NK-92 treated with Interleukin-12 subunit alpha and Interleukin-12 subunit beta, amount 100 ng/mL, for 24 hours (cell line): ENCODE data around the gene CES3.
"Not testable (repeated sequence)": the region's sequence is repeated elsewhere in the genome, so short reads cannot be mapped to it uniquely, and the experiment has no call there.

ENCODE experiments used
- DNase-seq: peaks from one replicate; lab custom pipeline; 2025; lab: John Stamatoyannopoulos, UW

Gene CES3

GRCh38 chr16:66970775-66971720 lies 10.0 kb downstream of the CES3 start:
- no peak for DNase-seq

GRCh38 chr16:66972983-66973382 lies 11.9 kb downstream of the CES3 start:
- DNase-seq: no peak

GRCh38 chr16:66973716-66974115 lies 12.7 kb downstream of the CES3 start:
- DNase-seq: no peak

- not testable (repeated sequence) for DNase-seq
Measured at GRCh38 chr16:66974156-66974931, 13.3 kb downstream of the CES3 start.

- DNase-seq: not testable (repeated sequence)
Measured at GRCh38 chr16:66974932-66975246, 13.8 kb downstream of the CES3 start.

GRCh38 chr16:66975302-66975893 lies 14.3 kb downstream of the CES3 start:
- DNase-seq: no peak

- no peak for DNase-seq
Measured at GRCh38 chr16:66976746-66977145, 15.7 kb downstream of the CES3 start.

- DNase-seq: peak; percentile 68
Measured at GRCh38 chr16:66977341-66978113, 16.5 kb downstream of the CES3 start.

- DNase-seq: no peak
Measured at GRCh38 chr16:66979011-66979717, 18.1 kb downstream of the CES3 start.

GRCh38 chr16:66983033-66983432 lies 22.0 kb downstream of the CES3 start:
- DNase-seq: no peak

GRCh38 chr16:66984892-66985311 lies 23.8 kb downstream of the CES3 start:
- peak; percentile 20 for DNase-seq

GRCh38 chr16:66986559-66986958 lies 25.5 kb downstream of the CES3 start:
- peak; percentile 43 for DNase-seq

GRCh38 chr16:66988197-66988788 lies 27.2 kb downstream of the CES3 start, which contains the start of gene CES4A:
TSS of gene CES4A (plus strand) at chr16:66988589. CDS start at chr16:66988773, 184 bp downstream.
- peak; percentile 38 for DNase-seq

GRCh38 chr16:66991545-66992077 lies 30.5 kb downstream of the CES3 start:
- no peak for DNase-seq

- DNase-seq: not testable (repeated sequence)
Measured at GRCh38 chr16:66993558-66993957, 32.5 kb downstream of the CES3 start.

GRCh38 chr16:66996324-66996982 lies 35.4 kb downstream of the CES3 start:
- no peak for DNase-seq

- DNase-seq: no peak
Measured at GRCh38 chr16:66996983-66997358, 35.9 kb downstream of the CES3 start.

GRCh38 chr16:67000384-67001351 lies 39.6 kb downstream of the CES3 start:
- DNase-seq: no peak

- DNase-seq: no peak
Measured at GRCh38 chr16:67001726-67002125, 40.7 kb downstream of the CES3 start.
